ENCODE measurements around the gene PI16.
A peak's percentile ranks its signal among the peaks of the same experiment; 100 is the strongest.

The PI16 gene

GRCh38 chr6:36954262-36954931 lies at the start of gene PI16:
PI16 (plus strand) TSS chr6:36954738; CDS start chr6:36954761, 23 bp downstream.
- DNase-seq, result no peak

- DNase-seq, result no peak
Observed at GRCh38 chr6:36904851-36905393, 49.6 kb upstream of the PI16 start.

GRCh38 chr6:36906539-36907325 lies 47.8 kb upstream of the PI16 start:
- no peak for DNase-seq

- DNase-seq, result no peak
Observed at GRCh38 chr6:36907781-36908180, 46.8 kb upstream of the PI16 start.

GRCh38 chr6:36908747-36909146 lies 45.8 kb upstream of the PI16 start:
- DNase-seq, result no peak

- DNase-seq, result peak; percentile 56
Observed at GRCh38 chr6:36912030-36912454, 42.5 kb upstream of the PI16 start.

- peak; percentile 70 for DNase-seq
Observed at GRCh38 chr6:36912586-36912985, 42.0 kb upstream of the PI16 start.

- no peak for DNase-seq
Observed at GRCh38 chr6:36913082-36913481, 41.5 kb upstream of the PI16 start.

- DNase-seq, result peak; percentile 9
Observed at GRCh38 chr6:36914227-36914794, 40.2 kb upstream of the PI16 start.

- no peak for DNase-seq
Observed at GRCh38 chr6:36915599-36915998, 38.9 kb upstream of the PI16 start.

- DNase-seq, result peak; percentile 10
Observed at GRCh38 chr6:36916126-36916525, 38.4 kb upstream of the PI16 start.

- DNase-seq, result no peak
Observed at GRCh38 chr6:36917541-36918193, 36.9 kb upstream of the PI16 start.

GRCh38 chr6:36920049-36920448 lies 34.5 kb upstream of the PI16 start:
- no peak for DNase-seq

GRCh38 chr6:36920546-36920945 lies 34.0 kb upstream of the PI16 start:
- no peak for DNase-seq

GRCh38 chr6:36924131-36924530 lies 30.4 kb upstream of the PI16 start:
- no peak for DNase-seq

- no peak for DNase-seq
Observed at GRCh38 chr6:36924778-36925374, 29.7 kb upstream of the PI16 start.

GRCh38 chr6:36925809-36926208 lies 28.7 kb upstream of the PI16 start:
- no peak for DNase-seq

- DNase-seq, result no peak
Observed at GRCh38 chr6:36926708-36927513, 27.6 kb upstream of the PI16 start.

- no peak for DNase-seq
Observed at GRCh38 chr6:36927691-36928546, 26.6 kb upstream of the PI16 start.

GRCh38 chr6:36928547-36928918 lies 26.0 kb upstream of the PI16 start:
- DNase-seq, result no peak

GRCh38 chr6:36929152-36929551 lies 25.4 kb upstream of the PI16 start:
- DNase-seq, result no peak

Measured in stimulated activated CD4-positive, alpha-beta T cell treated with anti-CD3 and anti-CD28 coated beads, Interleukin-15, amount 100 ng/mL, for 24 hours (primary cell).